ENCODE data around the gene CAMLG. TPM values are rescaled to one million over a fixed set of nuclear protein-coding genes. Genes with fewer than 3 reads are reported as not detected.

CAMLG gene
- 23.6 and 43.2 TPM in 2 replicates for total RNA-seq

DNA sequence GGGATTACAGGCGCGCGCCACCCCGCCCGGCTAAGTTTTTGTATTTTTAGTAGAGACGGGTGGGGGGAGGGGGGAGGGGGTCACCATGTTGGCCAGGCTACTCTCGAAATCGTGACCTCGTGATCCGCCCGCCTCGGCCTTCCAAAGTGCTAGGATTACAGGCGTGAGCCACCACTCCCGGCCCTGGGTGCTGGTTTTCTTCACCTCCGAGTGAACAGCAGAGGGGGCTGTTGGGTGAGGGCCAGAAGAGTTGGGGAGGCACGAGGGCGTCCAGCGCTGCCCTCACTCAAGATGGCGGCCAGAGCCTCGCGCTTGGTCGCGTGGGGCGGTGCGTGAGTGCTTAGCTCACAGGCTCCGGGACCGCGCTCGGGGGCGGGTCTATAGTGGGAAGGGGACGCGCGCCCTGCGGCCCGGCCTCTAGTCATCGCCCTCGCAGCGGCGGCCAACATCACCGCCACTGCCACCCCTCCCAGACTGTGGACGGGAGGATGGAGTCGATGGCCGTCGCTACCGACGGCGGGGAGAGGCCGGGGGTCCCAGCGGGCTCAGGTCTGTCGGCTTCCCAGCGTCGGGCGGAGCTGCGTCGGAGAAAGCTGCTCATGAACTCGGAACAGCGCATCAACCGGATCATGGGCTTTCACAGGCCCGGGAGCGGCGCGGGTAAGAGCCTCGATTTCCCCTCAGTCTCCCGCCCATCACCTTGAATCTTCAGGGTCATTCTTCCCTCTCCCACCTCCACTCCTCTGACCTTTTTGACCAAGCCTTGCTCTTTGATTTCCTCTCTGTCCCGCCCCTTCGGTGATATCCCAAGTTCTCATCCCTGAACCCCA lies at the start of gene CAMLG:
CAMLG (plus strand) TSS at position 416 of the 830 bp plus-strand sequence; CDS start at position 489, 73 bp downstream.

DNA sequence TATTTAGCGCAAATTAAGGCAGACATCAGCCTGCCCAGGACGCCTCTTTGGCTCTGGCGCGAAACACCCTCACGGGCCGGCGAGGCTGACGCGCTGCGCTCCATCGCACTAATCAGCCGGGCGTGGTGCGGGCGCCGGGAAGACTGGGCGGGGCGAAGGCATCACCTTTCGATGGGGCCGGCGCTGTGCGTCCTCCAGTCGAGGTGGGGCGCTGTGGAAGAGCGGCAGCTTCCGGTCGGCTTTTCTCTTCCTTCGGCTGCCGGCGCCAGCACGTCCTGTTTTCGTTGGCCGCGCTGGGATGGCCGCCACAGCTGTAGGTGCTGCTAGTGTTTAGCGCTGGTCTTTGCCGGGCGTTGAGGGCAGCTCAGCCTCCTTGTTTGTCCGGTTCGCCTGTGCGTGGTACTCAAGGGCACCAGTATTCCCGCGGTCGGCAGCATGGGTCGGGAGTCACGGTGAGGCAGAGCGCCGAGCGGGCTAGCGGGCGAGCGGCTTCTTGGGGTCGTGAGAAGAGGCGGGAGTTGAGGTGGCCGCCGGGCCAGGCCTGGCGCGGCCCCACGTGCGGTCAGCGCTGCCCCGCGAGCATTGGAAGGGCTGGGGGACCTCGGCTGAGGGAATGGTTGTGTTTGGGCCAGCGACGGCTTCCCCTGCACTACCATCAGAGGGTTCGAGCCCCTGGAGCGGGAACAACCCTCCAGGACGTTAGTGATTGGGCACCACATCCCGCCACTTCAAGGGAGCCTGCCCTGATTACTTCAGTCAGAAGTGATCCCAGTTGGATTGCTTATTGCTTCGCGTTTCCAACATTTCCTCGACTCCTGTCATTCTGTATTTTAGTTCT lies 20.4 kb downstream of the CAMLG start, which contains the start of gene DDX46:
DDX46 (plus strand) TSS at position 276 of the 838 bp plus-strand sequence; CDS start at position 436, 160 bp downstream.

Small RNAs within 50 kb of the gene (small RNA-seq; reads per million reads assigned to genes)
- gene RNU6-1164P (not detected), gene RNU6-757P (not detected)

Other genes with a start within 250 kb of the CAMLG start
- gene JADE2, start 212.9 kb upstream of the CAMLG start, total RNA-seq: 36.9 and 39.7 TPM in 2 replicates
- 29.4 and 76.1 TPM in 2 replicates for gene SAR1B, start 105.7 kb upstream of the CAMLG start, total RNA-seq
- gene SEC24A, start 89.8 kb upstream of the CAMLG start, total RNA-seq: 17.7 and 28.3 TPM in 2 replicates
- 19.2 and 28.7 TPM in 2 replicates for gene DDX46, start 20.2 kb downstream of the CAMLG start, total RNA-seq
- gene C5orf24, start 107.4 kb downstream of the CAMLG start, total RNA-seq: 31.4 and 35.5 TPM in 2 replicates
- gene TXNDC15, start 135.8 kb downstream of the CAMLG start, total RNA-seq: 125 and 140 TPM in 2 replicates
- 3.5 and 3.7 TPM in 2 replicates for gene PCBD2, start 166.6 kb downstream of the CAMLG start, total RNA-seq
- gene CATSPER3, start 229.4 kb downstream of the CAMLG start, total RNA-seq: 0.54 TPM in 1 of 2 replicates, not detected in the other

Measured in placental epithelial cell (primary cell).